NCI-H748 (cell line): Measurements from ENCODE around the gene IGF2BP2.

ENCODE experiments used
- DNase-seq: peaks from one replicate; lab custom pipeline; 2025; ENCODE audit not compliant: unreplicated experiment; lab: John Stamatoyannopoulos, UW

The IGF2BP2 gene

GRCh38 chr3:185594073-185594472 lies 230.8 kb downstream of the IGF2BP2 start:
- DNase-seq = no peak
